Brain microvascular endothelial cell (primary cell): Measurements from ENCODE around the gene TCEAL8.

Experiments
- DNase-seq: peaks from one replicate; pipeline ENCODE4 v3.0.0-alpha.2; 2020
- H3K27ac ChIP-seq: fragments of 250-450 bp; sonication (Bioruptor Pico); 2 replicates; pipeline ENCODE4 v1.5.1; 2020; ENCODE audit warnings: mild to moderate bottlenecking, moderate library complexity
- H3K27me3 ChIP-seq: fragments of 250-450 bp; sonication (Bioruptor Pico); replicated peaks from 2 replicates; pipeline ENCODE4 v1.5.1; 2020; ENCODE audit warnings: mild to moderate bottlenecking
- H3K36me3 ChIP-seq: fragments of 250-450 bp; sonication (Bioruptor Pico); replicated peaks from 2 replicates; pipeline ENCODE4 v1.5.1; 2020; ENCODE audit warnings: mild to moderate bottlenecking
- H3K4me3 ChIP-seq: 2 replicates; pipeline ENCODE4 v1.5.1; 2011; ENCODE audit warnings: low read depth, mild to moderate bottlenecking, control low read depth, low read length, moderate library complexity
- CTCF ChIP-seq: IDR thresholded peaks from 2 replicates; pipeline ENCODE4 v1.5.1; 2011; ENCODE audit warnings: low read depth, mild to moderate bottlenecking, moderate library complexity, low read length, control low read depth, inconsistent platforms; ENCODE audit errors: missing control alignments
- in situ Hi-C: cut with HindIII; loops from 2 replicates; pipeline ENCODE4 v1.10.0; 2017; ENCODE audit warnings: low sequenced_read_pairs, low pct_ligation_motif_present

Gene TCEAL8

GRCh38 chrX:103211012-103211715, 43.8 kb downstream of the TCEAL8 start:
- no peaks in the 10 kb centered on the region for H3K27me3 ChIP-seq
- H3K27ac ChIP-seq: no peak overlapping the region
- TF ChIP-seq CTCF: peak; percentile 65
- peak; percentile 47 for DNase-seq
- H3K4me3 ChIP-seq: no peak overlapping the region
- no peaks in the 10 kb centered on the region for H3K36me3 ChIP-seq
- in situ Hi-C loops: no loop called here

- TF ChIP-seq CTCF: no peak
- DNase-seq: no peak
- Histone ChIP-seq H3K27me3 (no peaks in the 10 kb centered on the region), H3K4me3 (no peak overlapping the region), H3K36me3 (no peaks in the 10 kb centered on the region), H3K27ac (no peak overlapping the region)
- in situ Hi-C loops: no loop called here
Measured at GRCh38 chrX:103210056-103210455, 44.9 kb downstream of the TCEAL8 start.
